Common myeloid progenitor, CD34-positive (primary cell): ENCODE data around the gene RARA.
"Not testable (repeated sequence)": the region's sequence is repeated elsewhere in the genome, so short reads cannot be mapped to it uniquely, and the experiment has no call there.

ENCODE experiments used
- CTCF ChIA-PET: fragments of 350-600 bp; sonication (Branson Sonifier 250); formaldehyde crosslinking; loops from one replicate; lab custom pipeline; 2021; ENCODE audit warnings: antibody characterized with exemption; lab: Charles Lee
- POLR2A ChIA-PET: fragments of 350-600 bp; sonication (Branson Sonifier 250); formaldehyde crosslinking; loops from one replicate; lab custom pipeline; 2021; ENCODE audit warnings: antibody characterized with exemption; lab: Charles Lee
- DNase-seq, 3 donors: peaks; one replicate each; pipeline versions ENCODE4 v3.0.0 to v3.0.0-alpha.2; 2013
- H3K27ac ChIP-seq, 2 experiments: 1 replicate in 1 of 2; 2 replicates in 1 of 2; pipeline ENCODE4 v1.7.0; 2013; ENCODE audit warnings: inconsistent platforms in 2 of 2, low read length in 2 of 2, mild to moderate bottlenecking in 2 of 2, low read depth in 1 of 2, moderate library complexity in 1 of 2; ENCODE audit not compliant: severe bottlenecking in 2 of 2, insufficient read depth in 1 of 2, poor library complexity in 1 of 2
- H3K27me3 ChIP-seq, 5 experiments: replicated peaks in 2 of 5; 1 replicate in 3 of 5; 2 replicates in 2 of 5; pipeline versions ENCODE4 v1.6.1 to v1.7.0; 2013; ENCODE audit warnings: low read length in 4 of 5, mild to moderate bottlenecking in 2 of 5, moderate library complexity in 2 of 5, inconsistent platforms in 1 of 5; ENCODE audit not compliant: insufficient read depth in 5 of 5, control insufficient read depth in 4 of 5
- H3K36me3 ChIP-seq, 4 experiments: 1 replicate in 2 of 4; 2 replicates in 2 of 4; pipeline versions ENCODE4 v1.6.1 to v1.7.0; 2013; ENCODE audit warnings: low read length in 3 of 4, control low read depth in 1 of 4, mild to moderate bottlenecking in 1 of 4; ENCODE audit not compliant: control insufficient read depth in 4 of 4, insufficient read depth in 4 of 4
- H3K4me1 ChIP-seq, 4 experiments: 1 replicate in 3 of 4; 2 replicates in 1 of 4; pipeline versions ENCODE4 v1.6.1 to v1.7.1; 2013; ENCODE audit warnings: low read length in 3 of 4, mild to moderate bottlenecking in 3 of 4, control low read depth in 1 of 4, inconsistent platforms in 1 of 4, moderate library complexity in 1 of 4; ENCODE audit not compliant: control insufficient read depth in 4 of 4, insufficient read depth in 4 of 4; ENCODE audit errors: control extremely low read depth in 1 of 4
- H3K4me3 ChIP-seq, 7 experiments: 1 replicate in 4 of 7; 2 replicates in 3 of 7; pipeline versions ENCODE4 v1.5.1 to v1.7.0; 2013; ENCODE audit warnings: mild to moderate bottlenecking in 7 of 7, low read length in 6 of 7, moderate library complexity in 6 of 7, inconsistent platforms in 2 of 7, low read depth in 2 of 7, control low read depth in 1 of 7; ENCODE audit not compliant: insufficient read depth in 4 of 7, control insufficient read depth in 1 of 7; ENCODE audit errors: extremely low read depth in 1 of 7
- H3K9me3 ChIP-seq, 5 experiments: 1 replicate in 4 of 5; 2 replicates in 1 of 5; pipeline versions ENCODE4 v1.6.1 to v1.7.1; 2013; ENCODE audit warnings: low read length in 4 of 5, mild to moderate bottlenecking in 2 of 5, inconsistent platforms in 1 of 5, low read depth in 1 of 5, moderate library complexity in 1 of 5; ENCODE audit not compliant: control insufficient read depth in 4 of 5, insufficient read depth in 2 of 5; ENCODE audit errors: control extremely low read depth in 1 of 5
- WGBS: methylation state at CpG from one replicate; pipeline ENCODE4 v1.1.5; 2013; ENCODE audit not compliant: insufficient coverage; 5-methylcytosine and 5-hydroxymethylcytosine counted together

RARA gene

GRCh38 chr17:40303708-40304551, 5.0 kb upstream of the RARA start:
- POLR2A ChIA-PET = interaction anchor here (0.8 to 2.3 kb wide), 4 partner anchors 8 to 51 kb away, joined by 3 to 7 read pairs (median 4); no protein-coding TSS in a partner anchor
- 97% methylated on average over 4 of the region's 5 CpGs for WGBS
- Histone ChIP-seq H3K27ac (no peak overlapping the region), H3K36me3 (peaks cover 2 to 52% (median 5%) of the 10 kb centered on the region in 4 experiments), H3K4me3 (no peak overlapping the region), H3K4me1 (peaks cover 23 to 47% (median 34%) of the 10 kb centered on the region in 4 experiments), H3K9me3 (no peaks in the 10 kb centered on the region), H3K27me3 (no peaks in the 10 kb centered on the region)
- CTCF ChIA-PET = interaction anchor here (0.6 to 50.4 kb wide), 14 partner anchors 10 to 228 kb away, joined by 3 to 1388 read pairs (median 8); partner anchors contain the start of genes CDC6 and GJD3
- DNase-seq = peak in 1 of 3 donors; percentile 22

GRCh38 chr17:40304552-40304863, 4.5 kb upstream of the RARA start:
- Histone ChIP-seq H3K36me3 (peaks cover 2 to 49% (median 4%) of the 10 kb centered on the region in 4 experiments), H3K4me1 (peaks cover 23 to 53% (median 40%) of the 10 kb centered on the region in 4 experiments)
- not testable (repeated sequence) for DNase-seq, H3K9me3 ChIP-seq, H3K27me3 ChIP-seq, H3K27ac ChIP-seq, H3K4me3 ChIP-seq
- WGBS = 100% methylated on average over 1 of the region's 5 CpGs
- ChIA-PET POLR2A (interaction anchor here (2.3 kb wide), 1 partner anchor 49 kb away, joined by 5 read pairs; no protein-coding TSS in a partner anchor), CTCF (interaction anchor here (0.7 to 50.4 kb wide), 10 partner anchors 11 to 228 kb away, joined by 3 to 1388 read pairs (median 11); partner anchors contain the start of gene GJD3)

GRCh38 chr17:40304866-40305265, 4.1 kb upstream of the RARA start:
- not testable (repeated sequence) for DNase-seq, H3K4me3 ChIP-seq, H3K9me3 ChIP-seq, H3K27me3 ChIP-seq, H3K27ac ChIP-seq
- ChIA-PET CTCF (interaction anchor here (0.7 to 50.4 kb wide), 10 partner anchors 11 to 227 kb away, joined by 3 to 1388 read pairs (median 8); partner anchors contain the start of gene GJD3), POLR2A (interaction anchor here (1.4 kb wide), 1 partner anchor 18 kb away, joined by 3 read pairs; no protein-coding TSS in a partner anchor)
- Histone ChIP-seq H3K36me3 (peaks cover 2 to 46% (median 4%) of the 10 kb centered on the region in 4 experiments), H3K4me1 (peaks cover 23 to 56% (median 44%) of the 10 kb centered on the region in 4 experiments)
- WGBS = 100% methylated on average over 2 of the region's 5 CpGs

GRCh38 chr17:40306395-40306794, 2.6 kb upstream of the RARA start:
- H3K27ac ChIP-seq = peak overlapping the region in 1 of 2 experiments; percentile 35
- CTCF ChIA-PET = interaction anchor here (1.0 to 50.4 kb wide), 8 partner anchors 9 to 109 kb away, joined by 4 to 1388 read pairs (median 10); partner anchors contain the start of gene GJD3
- 81% methylated on average over 2 of the region's 2 CpGs for WGBS

GRCh38 chr17:40307001-40307730, 1.8 kb upstream of the RARA start:
- 65% methylated on average over 4 of the region's 10 CpGs for WGBS
- peak overlapping the region in 1 of 7 experiments; percentile 2 for H3K4me3 ChIP-seq

More at GRCh38 chr17:40306395-40306794, 2.6 kb upstream of the RARA start:
- DNase-seq = no peak
- H3K4me1 ChIP-seq = peaks cover 31 to 72% (median 56%) of the 10 kb centered on the region in 4 experiments
- H3K27me3 ChIP-seq = no peaks in the 10 kb centered on the region
- no peaks in the 10 kb centered on the region for H3K9me3 ChIP-seq
- no peak overlapping the region for H3K4me3 ChIP-seq
- POLR2A ChIA-PET = interaction anchor here (1.4 to 1.6 kb wide), 4 partner anchors 16 to 36 kb away, joined by 3 to 10 read pairs (median 6); no protein-coding TSS in a partner anchor
- H3K36me3 ChIP-seq = peaks cover 0 to 32% (median 0%) of the 10 kb centered on the region in 4 experiments

GRCh38 chr17:40307740-40308239, 1.2 kb upstream of the RARA start:
- ChIA-PET POLR2A (interaction anchor here (0.7 to 2.4 kb wide), 11 partner anchors 8 to 225 kb away, joined by 3 to 11 read pairs (median 4); no protein-coding TSS in a partner anchor), CTCF (interaction anchor here (0.6 to 50.4 kb wide), 10 partner anchors 8 to 232 kb away, joined by 3 to 1388 read pairs (median 5); partner anchors contain the start of gene GJD3)
- H3K4me1 ChIP-seq = peaks cover 34 to 85% (median 70%) of the 10 kb centered on the region in 4 experiments
- peak in 1 of 3 donors; percentile 48 for DNase-seq
- H3K4me3 ChIP-seq = peak overlapping the region in 1 of 7 experiments; percentile 29
- H3K27me3 ChIP-seq = no peaks in the 10 kb centered on the region
- no peaks in the 10 kb centered on the region for H3K9me3 ChIP-seq
- peaks cover 0 to 18% (median 0%) of the 10 kb centered on the region in 4 experiments for H3K36me3 ChIP-seq
- H3K27ac ChIP-seq = peak overlapping the region in 1 of 2 experiments; percentile 38
- WGBS = 11% methylated on average over 2 of the region's 3 CpGs

More at GRCh38 chr17:40307001-40307730, 1.8 kb upstream of the RARA start:
- DNase-seq = no peak
- Histone ChIP-seq H3K4me1 (peaks cover 34 to 79% (median 64%) of the 10 kb centered on the region in 4 experiments), H3K27me3 (no peaks in the 10 kb centered on the region), H3K27ac (peak overlapping the region in 1 of 2 experiments; percentile 35), H3K36me3 (peaks cover 0 to 24% (median 0%) of the 10 kb centered on the region in 4 experiments), H3K9me3 (no peaks in the 10 kb centered on the region)
- ChIA-PET CTCF (interaction anchor here (0.6 to 50.4 kb wide), 11 partner anchors 9 to 108 kb away, joined by 3 to 1388 read pairs (median 6); partner anchors contain the start of gene GJD3), POLR2A (interaction anchor here (0.8 to 2.4 kb wide), 9 partner anchors 9 to 226 kb away, joined by 3 to 11 read pairs (median 4); no protein-coding TSS in a partner anchor)
